Measurements from ENCODE around the gene NPIPA7.
A peak's percentile ranks its signal among the peaks of the same experiment; 100 is the strongest.
"Not testable (repeated sequence)": the region's sequence is repeated elsewhere in the genome, so short reads cannot be mapped to it uniquely, and the experiment has no call there.

NPIPA7 gene

DNA sequence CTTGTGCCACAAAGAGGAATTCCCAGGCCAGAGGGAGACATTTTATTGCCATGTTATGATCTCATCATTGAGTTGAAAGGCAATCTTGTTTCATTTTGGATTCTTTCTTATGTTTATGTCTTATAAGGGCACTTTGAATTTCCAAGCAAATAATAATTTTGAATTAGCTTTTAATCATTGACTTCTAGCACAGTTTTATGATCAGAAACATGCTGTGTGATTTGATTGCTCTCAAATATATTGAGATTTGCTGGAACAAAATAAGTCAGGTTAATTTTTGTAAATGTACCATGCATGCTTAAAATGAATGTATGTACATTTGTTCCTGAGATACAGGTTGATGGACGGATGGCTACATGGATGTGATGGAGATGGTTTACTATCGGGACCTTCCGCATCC lies at the start of gene NPIPA7:
TSS of gene NPIPA7 (plus strand) at position 301 of the 400 bp plus-strand sequence. CDS start 105 bp downstream, outside the sequence.
- DNase-seq, result not testable (repeated sequence)

DNA sequence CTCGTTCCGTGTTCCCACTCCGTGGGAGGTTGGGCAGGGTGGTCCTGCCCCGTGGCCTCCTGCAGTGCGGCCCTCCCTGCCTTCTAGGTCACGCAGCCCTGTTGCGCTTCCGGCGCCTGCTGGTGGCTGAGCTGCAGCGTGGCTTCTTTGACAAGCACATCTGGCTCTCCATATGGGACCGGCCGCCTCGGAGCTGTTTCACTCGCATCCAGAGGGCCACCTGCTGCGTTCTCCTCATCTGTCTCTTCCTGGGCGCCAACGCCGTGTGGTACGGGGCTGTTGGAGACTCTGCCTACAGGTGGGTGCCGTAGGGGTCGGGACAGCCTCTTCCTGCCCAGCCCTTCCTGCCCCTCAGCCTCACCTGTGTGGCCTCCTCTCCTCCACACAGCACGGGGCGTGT lies 47.5 kb upstream of the NPIPA7 start:
- not testable (repeated sequence) for DNase-seq

DNA sequence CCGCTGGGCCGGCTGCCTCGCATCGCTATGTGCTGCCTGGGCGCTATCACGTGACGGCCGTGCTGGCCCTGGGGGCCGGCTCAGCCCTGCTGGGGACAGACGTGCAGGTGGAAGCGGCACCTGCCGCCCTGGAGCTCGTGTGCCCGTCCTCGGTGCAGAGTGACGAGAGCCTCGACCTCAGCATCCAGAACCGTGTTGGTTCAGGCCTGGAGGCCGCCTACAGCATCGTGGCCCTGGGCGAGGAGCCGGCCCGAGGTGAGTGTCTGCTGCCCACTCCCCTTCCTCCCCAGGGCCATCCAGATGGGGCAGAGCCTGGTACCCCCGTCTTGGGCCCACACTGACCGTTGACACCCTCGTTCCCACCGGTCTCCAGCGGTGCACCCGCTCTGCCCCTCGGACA lies 21.4 kb upstream of the NPIPA7 start:
- not testable (repeated sequence) for DNase-seq

DNA sequence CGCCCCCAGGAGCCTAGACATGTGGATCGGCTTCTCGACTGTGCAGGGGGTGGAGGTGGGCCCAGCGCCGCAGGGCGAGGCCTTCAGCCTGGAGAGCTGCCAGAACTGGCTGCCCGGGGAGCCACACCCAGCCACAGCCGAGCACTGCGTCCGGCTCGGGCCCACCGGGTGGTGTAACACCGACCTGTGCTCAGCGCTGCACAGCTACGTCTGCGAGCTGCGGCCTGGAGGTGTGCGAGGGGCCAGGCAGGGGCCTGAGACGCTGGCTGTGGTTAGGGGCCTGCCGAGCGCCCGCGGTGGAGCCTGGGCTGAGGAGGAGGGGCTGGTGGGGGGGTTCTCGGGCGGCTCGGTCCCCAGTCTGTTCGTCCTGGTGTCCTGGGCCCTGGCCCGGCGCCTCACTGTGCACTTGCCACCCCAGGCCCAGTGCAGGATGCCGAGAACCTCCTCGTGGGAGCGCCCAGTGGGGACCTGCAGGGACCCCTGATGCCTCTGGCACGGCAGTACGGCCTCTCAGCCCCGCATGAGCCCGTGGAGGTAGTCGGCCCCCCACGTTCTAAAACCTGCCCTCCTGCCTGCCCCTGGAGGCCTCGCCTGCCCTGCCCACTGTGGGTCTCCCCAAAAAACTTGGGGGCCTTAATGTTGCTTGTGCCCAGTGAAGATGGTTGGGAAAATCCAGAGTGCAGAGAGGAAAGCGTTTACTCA lies 20.2 kb upstream of the NPIPA7 start:
- DNase-seq, result not testable (repeated sequence)

DNA sequence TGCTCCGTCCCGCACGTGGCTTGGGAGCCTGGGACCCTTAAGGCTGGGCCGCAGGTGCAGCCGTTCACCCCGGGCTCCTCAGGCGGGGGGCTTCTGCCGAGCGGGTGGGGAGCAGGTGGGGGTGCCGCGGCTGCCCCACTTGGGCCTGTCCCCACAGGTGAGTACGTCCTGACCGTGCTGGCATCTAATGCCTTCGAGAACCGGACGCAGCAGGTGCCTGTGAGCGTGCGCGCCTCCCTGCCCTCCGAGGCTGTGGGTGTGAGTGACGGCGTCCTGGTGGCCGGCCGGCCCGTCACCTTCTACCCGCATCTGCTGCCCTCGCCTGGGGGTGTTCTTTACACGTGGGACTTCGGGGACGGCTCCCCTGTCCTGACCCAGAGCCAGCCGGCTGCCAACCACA lies 15.3 kb upstream of the NPIPA7 start:
- not testable (repeated sequence) for DNase-seq

DNA sequence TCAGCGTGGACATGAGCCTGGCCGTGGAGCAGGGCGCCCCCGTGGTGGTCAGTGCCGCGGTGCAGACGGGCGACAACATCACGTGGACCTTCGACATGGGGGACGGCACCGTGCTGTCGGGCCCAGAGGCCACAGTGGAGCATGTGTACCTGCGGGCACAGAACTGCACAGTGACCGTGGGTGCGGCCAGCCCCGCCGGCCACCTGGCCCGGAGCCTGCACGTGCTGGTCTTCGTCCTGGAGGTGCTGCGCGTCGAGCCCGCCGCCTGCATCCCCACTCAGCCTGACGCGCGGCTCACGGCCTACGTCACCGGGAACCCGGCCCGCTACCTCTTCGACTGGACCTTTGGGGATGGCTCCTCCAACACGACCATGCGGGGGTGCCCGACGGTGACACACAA lies 14.8 kb upstream of the NPIPA7 start:
- DNase-seq, result not testable (repeated sequence)

DNA sequence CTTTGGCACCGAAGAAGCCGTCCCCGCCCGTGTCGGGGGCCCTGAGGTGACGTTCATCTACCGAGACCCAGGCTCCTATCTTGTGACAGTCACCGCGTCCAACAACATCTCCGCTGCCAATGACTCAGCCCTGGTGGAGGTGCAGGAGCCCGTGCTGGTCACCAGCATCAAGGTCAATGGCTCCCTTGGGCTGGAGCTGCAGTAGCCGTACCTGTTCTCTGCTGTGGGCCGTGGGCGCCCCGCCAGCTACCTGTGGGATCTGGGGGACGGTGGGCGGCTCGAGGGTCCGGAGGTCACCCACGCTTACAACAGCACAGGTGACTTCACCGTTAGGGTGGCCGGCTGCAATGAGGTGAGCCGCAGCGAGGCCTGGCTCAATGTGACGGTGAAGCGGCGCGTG lies 14.2 kb upstream of the NPIPA7 start:
- not testable (repeated sequence) for DNase-seq

DNA sequence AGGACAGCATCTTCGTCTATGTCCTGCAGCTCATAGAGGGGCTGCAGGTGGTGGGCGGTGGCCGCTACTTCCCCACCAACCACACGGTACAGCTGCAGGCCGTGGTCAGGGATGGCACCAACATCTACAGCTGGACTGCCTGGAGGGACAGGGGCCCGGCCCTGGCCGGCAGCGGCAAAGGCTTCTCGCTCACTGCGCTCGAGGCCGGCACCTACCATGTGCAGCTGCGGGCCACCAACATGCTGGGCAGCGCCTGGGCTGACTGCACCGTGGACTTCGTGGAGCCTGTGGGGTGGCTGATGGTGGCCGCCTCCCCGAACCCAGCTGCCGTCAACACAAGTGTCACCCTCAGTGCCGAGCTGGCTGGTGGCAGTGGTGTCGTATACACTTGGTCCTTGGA lies 13.6 kb upstream of the NPIPA7 start:
- DNase-seq, result peak in 1 of 3 donors; percentile 8

DNA sequence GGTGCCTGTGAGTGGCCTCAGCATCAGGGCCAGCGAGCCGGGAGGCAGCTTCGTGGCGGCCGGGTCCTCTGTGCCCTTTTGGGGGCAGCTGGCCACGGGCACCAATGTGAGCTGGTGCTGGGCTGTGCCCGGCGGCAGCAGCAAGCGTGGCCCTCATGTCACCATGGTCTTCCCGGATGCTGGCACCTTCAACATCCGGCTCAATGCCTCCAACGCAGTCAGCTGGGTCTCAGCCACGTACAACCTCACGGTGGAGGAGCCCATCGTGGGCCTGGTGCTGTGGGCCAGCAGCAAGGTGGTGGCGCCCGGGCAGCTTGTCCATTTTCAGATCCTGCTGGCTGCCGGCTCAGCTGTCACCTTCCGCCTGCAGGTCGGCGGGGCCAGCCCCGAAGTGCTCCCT lies 13.1 kb upstream of the NPIPA7 start:
- DNase-seq, result not testable (repeated sequence)

DNA sequence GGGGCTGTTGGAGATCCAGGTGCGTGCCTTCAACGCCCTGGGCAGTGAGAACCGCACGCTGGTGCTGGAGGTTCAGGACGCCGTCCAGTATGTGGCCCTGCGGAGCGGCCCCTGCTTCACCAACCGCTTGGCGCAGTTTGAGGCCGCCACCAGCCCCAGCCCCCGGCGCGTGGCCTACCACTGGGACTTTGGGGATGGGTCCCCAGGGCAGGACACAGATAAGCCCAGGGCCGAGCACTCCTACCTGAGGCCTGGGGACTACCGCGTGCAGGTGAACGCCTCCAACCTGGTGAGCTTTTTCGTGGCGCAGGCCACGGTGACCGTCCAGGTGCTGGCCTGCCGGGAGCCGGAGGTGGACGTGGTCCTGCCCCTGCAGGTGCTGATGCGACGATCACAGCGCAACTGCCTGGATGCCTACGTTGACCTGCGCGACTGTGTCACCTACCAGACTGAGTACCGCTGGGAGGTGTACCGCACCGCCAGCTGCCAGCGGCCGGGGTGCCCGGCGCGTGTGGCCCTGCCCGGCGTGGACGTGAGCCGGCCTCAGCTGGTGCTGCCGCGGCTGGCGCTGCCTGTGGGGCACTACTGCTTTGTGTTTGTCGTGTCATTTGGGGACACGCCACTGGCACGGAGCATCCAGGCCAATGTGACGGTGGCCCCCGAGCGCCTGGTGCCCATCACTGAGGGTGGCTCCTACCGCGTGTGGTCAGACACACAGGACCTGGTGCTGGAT lies 12.2 kb upstream of the NPIPA7 start:
- not testable (repeated sequence) for DNase-seq

DNA sequence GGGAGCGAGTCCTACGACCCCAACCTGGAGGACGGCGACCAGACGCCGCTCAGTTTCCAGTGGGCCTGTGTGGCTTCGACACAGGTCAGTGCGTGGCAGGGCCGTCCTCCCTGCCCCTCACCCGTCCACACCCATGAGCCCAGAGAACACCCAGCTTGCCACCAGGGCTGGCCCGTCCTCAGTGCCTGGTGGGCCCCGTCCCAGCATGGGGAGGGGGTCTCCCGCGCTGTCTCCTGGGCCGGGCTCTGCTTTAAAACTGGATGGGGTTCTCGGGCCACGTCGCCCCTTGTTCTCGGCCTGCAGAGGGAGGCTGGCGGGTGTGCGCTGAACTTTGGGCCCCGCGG lies 11.7 kb upstream of the NPIPA7 start:
- not testable (repeated sequence) for DNase-seq

DNA sequence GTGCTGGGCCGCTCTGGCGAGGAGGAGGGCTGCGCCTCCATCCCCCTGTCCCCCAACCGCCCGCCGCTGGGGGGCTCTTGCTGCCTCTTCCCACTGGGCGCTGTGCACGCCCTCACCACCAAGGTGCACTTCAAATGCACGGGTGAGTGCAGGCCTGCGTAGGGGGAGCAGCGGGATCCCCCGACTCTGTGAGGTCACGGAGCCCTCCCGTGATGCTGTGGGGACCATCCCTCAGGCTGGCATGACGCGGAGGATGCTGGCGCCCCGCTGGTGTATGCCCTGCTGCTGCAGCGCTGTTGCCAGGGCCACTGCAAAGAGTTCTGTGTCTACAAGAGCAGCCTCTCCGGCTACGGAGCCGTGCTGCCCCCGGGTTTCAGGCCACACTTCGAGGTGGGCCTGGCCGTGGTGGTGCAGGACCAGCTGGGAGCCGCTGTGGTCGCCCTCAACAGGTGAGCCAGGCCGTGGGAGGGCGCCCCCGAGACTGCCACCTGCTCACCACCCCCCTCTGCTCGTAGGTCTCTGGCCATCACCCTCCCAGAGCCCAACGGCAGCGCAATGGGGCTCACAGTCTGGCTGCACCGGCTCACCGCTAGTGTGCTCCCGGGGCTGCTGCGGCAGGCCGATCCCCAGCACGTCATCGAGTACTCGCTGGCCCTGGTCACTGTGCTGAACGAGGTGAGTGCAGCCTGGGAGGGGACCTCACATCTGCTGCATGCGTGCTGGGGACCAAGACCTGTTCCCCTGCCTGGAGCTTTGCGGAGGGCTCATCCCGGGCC lies 9.7 kb upstream of the NPIPA7 start:
- DNase-seq, result peak in 1 of 3 donors; percentile 3

DNA sequence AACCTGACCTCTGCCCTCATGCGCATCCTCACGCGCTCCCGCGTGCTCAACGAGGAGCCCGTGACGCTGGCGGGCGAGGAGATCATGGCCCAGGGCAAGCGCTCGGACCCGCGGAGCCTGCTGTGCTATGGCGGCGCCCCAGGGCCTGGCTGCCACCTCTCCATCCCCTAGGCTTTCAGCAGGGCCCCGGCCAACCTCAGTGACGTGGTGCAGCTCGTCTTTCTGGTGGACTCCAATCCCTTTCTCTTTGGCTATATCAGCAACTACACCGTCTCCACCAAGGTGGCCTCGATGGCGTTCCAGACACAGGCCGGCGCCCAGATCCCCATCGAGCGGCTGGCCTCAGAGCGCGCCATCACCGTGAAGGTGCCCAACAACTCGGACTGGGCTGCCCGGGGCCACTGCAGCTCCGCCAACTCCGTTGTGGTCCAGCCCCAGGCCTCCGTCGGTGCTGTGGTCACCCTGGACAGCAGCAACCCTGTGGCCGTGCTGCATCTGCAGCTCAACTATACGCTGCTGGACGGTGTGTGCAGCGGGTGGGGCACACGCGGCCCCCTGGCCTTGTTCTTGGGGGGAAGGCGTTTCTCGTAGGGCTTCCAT lies 7.7 kb upstream of the NPIPA7 start:
- DNase-seq, result not testable (repeated sequence)

DNA sequence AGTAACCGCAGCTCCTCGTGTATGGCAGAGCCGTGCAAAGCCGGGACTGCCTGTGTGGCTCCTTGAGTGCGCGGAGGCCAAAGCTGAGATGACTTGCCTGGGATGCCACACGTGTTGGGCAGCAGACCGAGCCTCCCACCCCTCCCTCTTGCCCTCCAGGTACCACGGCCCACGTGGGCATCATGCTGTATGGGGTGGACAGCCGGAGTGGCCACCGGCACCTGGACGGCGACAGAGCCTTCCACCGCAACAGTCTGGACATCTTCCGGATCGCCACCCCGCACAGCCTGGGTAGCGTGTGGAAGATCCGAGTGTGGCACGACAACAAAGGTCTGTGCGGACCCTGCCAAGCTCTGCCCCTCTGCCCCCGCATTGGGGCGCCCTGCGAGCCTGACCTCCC lies 4.7 kb upstream of the NPIPA7 start:
- not testable (repeated sequence) for DNase-seq

DNA sequence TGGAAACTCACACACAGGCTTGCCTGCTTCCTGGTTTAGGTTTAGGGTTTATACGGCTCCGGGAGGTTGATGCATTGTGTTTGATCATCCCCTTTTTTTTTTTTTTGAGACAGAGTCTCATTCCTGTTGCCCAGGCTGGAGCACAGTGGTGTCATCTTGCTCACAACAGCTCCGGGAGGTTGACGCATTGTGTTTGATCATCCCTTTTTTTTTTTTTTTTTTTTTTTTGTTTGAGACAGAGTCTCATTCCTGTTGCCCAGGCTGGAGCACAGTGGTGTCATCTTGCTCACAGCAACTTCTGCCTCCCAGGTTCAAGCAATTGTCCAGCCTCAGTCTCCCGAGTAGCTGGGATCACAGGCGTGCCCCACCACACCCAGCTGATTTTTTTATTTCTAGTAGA lies 20.7 kb downstream of the NPIPA7 start:
- not testable (repeated sequence) for DNase-seq

DNA sequence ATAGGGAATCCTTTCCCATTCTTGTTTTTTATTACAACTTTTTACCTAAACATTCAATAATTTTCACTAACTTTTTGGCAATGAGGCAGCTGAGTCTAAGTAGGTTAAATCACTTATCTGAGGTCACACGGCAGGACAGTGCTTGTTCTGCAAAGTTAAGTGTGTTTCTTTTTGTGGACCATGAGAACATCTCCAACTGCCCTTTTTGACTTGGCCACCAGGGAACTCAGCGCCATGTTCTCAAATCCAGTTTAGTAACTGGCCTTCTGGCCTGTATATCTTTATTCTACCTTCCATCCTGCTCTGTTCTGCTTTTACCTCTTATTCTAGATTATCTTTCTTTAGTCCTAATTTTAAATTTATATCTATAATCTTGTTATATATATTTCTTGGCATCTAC lies 23.4 kb downstream of the NPIPA7 start:
- DNase-seq, result not testable (repeated sequence)

DNA sequence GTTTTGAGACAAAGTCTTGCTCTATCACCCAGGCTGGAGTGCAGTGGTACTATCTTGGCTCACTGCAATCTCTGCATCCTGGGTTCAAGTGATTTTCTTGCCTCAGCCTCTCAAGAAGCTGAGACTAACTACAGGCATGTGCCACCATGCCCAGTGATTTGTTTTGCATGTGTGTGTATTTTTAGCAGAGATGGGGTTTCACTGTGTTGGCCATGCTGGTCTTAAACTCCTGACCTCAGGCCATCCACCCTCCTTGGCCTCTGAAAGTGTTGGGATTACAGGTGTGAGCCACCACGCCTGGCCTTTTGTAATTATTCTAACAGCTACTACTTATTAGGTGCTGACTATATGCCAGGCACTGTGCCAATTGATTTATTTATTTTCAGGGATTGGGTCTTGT lies 25.3 kb downstream of the NPIPA7 start:
- not testable (repeated sequence) for DNase-seq

DNA sequence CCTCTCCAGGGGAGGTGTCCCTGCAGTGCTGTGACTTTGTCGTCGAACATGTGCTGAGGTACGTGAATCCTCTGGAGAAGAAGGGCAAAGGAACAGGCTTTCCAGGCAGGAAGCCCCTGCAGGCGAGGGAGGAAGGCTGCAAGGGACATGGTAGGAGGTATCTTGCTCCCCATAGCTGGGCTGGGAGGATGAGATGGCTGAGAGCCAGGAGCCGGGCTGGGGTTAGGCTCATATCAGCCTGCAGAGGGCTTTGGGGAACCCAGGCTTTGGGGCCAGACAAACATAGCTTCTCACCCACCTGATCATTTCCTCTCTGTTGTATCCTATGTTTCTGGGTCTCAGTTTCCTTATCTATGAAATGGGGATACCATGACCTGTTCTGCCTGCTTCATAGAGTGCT lies 26.5 kb downstream of the NPIPA7 start:
- not testable (repeated sequence) for DNase-seq

DNA sequence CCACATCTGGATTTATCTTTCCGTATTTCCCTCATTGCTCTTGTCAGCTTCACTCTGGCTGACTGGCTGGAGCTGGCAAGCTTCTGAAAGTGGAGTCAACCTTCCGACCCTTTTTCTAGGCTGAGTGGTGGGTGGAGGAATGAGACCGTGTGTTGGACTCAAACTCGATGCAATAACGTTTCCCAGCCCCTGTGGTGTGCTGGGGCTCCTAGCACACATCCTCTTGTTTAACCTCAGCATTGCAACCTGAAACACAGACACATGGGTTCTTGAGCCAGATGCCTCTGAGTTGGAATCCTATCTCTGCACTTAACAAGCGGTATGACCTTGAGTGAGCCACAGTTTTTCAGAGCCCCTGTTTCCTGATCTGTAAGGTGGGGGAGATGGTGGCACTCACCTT lies 29.5 kb downstream of the NPIPA7 start:
- not testable (repeated sequence) for DNase-seq

DNA sequence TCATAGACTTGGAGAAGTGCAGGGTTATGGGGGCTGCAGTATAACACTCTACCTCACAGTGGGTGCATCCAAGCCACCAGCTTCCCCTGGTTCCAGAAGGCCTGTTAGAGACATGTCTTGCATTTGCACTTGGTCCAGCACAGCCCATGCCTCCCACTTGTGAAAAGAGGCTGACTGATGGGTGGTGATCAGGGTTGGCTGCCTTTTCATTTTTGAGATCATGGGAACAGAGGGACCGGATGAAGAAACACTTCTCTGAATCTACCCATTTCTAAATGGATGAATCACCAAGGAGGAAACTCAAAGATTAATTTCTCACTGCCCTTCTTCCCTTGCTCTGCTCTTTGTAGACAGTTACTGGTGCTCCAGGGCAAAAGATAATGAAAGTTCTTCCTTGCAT lies 34.8 kb downstream of the NPIPA7 start:
- not testable (repeated sequence) for DNase-seq

DNA sequence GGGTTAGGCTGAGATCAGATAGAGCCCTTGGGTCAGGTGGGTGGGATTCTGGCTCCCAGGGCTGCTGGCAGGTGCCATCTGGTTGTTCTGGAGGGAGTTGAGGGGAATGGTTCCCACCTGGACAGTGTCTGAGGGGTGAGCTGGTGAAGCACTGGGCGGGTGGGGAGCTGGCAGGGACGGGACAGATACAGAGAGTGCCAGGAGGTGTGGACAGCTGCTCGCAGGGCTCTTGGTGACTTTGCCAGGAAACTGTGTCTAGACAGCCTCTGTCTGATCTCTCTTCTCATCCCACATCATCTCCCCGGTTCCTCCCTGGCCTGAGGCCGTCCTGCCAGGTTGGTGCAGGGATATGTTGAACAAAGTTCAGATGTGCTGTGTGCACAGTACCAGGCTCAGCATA lies 38.1 kb downstream of the NPIPA7 start:
- DNase-seq, result not testable (repeated sequence)

DNA sequence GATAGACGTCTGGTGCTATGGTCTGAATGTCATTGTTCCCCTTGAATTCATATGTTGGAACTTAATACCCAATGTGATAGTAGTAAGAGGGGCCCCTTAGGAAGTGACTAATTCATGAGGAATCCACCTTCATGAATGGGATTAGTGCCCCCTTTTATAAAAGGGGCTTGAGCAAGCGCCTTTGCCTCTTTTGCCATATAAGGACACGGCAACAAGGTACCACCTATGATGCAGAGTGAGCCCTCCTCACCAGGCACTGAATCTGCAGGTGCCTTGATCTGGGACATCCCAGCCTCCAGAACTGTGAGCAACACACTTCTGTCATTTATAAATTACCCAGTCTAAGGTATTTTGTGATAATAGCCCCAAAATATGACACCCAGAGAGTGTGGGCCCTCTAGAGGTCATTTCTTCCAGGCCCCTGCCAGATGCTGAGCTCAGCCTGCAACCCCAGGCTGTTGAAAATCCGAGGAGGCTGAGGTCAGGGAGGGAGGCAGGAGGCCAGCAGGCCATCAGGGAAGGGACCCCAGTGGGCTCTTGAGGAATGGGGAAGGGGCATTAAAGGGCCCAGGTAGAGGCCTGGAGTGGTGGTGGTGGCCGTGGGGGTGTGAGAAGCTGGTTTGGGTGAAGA lies 39.1 kb downstream of the NPIPA7 start:
- DNase-seq, result not testable (repeated sequence)

DNA sequence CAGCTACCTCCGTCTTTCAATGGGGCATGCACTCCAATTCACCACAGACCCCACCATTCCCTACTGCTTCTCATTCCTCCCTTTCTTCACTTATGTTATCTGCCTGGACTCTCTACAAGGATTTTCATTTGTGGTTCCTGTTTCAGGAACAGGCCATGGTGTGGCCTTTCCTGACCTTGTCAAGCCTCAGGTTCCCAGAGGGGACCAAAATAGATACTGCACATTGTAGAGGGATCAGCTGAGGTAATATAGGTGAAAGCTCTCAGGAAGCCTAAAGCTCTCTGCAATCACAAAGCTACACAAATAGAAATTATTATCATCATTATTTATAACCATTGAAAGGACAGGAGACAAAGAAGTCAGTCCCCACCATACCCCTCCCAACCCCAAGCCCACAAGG lies 41.6 kb downstream of the NPIPA7 start:
- not testable (repeated sequence) for DNase-seq

All from suppressor macrophage treated with lipopolysaccharide for 1 hour (primary cell).